Subcutaneous abdominal adipose tissue (tissue), 5 donors: ENCODE measurements around the gene SLC13A1.
"Not testable (repeated sequence)": the region's sequence is repeated elsewhere in the genome, so short reads cannot be mapped to it uniquely, and the experiment has no call there.

Experiments used
- H3K27ac ChIP-seq: one replicate; pipeline ENCODE4 v1.7.0; 2013; ENCODE audit warnings: low read depth, mild to moderate bottlenecking, inconsistent platforms, low read length, moderate library complexity
- H3K27me3 ChIP-seq, 5 donors: one replicate each; pipeline ENCODE4 v1.7.0; 2013; ENCODE audit warnings: low read length in 5 of 5, inconsistent platforms in 1 of 5; ENCODE audit not compliant: control insufficient read depth in 5 of 5, insufficient read depth in 4 of 5
- H3K36me3 ChIP-seq, 5 donors: one replicate each; pipeline ENCODE4 v1.7.0; 2013; ENCODE audit warnings: low read length in 5 of 5; ENCODE audit not compliant: control insufficient read depth in 5 of 5, insufficient read depth in 5 of 5
- H3K4me1 ChIP-seq, 5 donors: one replicate each; pipeline ENCODE4 v1.7.0; 2013; ENCODE audit warnings: low read length in 5 of 5, mild to moderate bottlenecking in 3 of 5, moderate library complexity in 1 of 5; ENCODE audit not compliant: control insufficient read depth in 5 of 5, insufficient read depth in 5 of 5
- H3K4me3 ChIP-seq, 5 donors: one replicate each; pipeline ENCODE4 v1.7.0; 2013; ENCODE audit warnings: low read length in 5 of 5, low read depth in 1 of 5
- H3K9ac ChIP-seq, 5 donors: one replicate each; pipeline ENCODE4 v1.7.0; 2013; ENCODE audit warnings: low read length in 5 of 5, mild to moderate bottlenecking in 4 of 5, moderate library complexity in 3 of 5
- H3K9me3 ChIP-seq, 5 donors: one replicate each; pipeline ENCODE4 v1.7.0; 2013; ENCODE audit warnings: low read length in 5 of 5; ENCODE audit not compliant: control insufficient read depth in 5 of 5
- donor health status: healthy.
- donor health status: healthy.
- donor health status: healthy.
- donor health status: healthy.
- donor health status: healthy.

The SLC13A1 gene

GRCh38 chr7:123112833-123113232, 86.9 kb downstream of the SLC13A1 start:
- Histone ChIP-seq H3K27me3 (no peaks in the 10 kb centered on the region), H3K4me3 (no peak overlapping the region), H3K9me3 (peaks cover 0 to 7% (median 3%) of the 10 kb centered on the region in 5 donors), H3K4me1 (no peaks in the 10 kb centered on the region), H3K36me3 (no peaks in the 10 kb centered on the region), H3K27ac (no peak overlapping the region), H3K9ac (no peak overlapping the region)

DNA sequence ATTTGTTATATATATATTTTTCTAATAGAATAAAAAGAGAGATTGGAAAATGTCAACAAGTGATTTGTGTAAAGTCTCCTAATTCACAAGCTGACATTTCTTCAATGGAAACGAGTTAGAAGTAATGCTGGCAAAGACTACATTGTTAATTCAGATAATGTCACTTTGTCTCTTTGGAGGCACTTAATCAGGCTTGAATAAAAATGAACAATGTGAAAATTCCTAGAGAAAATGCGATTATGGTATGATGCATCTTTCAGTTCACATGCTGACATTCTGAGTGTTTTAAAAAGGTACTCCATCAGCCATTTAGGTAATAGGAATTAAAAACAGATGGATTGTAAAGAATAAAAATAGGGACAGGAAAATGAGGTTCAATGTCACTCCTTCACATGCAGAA, 100.1 kb downstream of the SLC13A1 start:
- Histone ChIP-seq H3K27ac (no peak overlapping the region), H3K9me3 (peaks cover 0 to 2% (median 0%) of the 10 kb centered on the region in 5 donors), H3K9ac (no peak overlapping the region), H3K4me1 (no peaks in the 10 kb centered on the region), H3K4me3 (no peak overlapping the region), H3K36me3 (no peaks in the 10 kb centered on the region), H3K27me3 (no peaks in the 10 kb centered on the region)

DNA sequence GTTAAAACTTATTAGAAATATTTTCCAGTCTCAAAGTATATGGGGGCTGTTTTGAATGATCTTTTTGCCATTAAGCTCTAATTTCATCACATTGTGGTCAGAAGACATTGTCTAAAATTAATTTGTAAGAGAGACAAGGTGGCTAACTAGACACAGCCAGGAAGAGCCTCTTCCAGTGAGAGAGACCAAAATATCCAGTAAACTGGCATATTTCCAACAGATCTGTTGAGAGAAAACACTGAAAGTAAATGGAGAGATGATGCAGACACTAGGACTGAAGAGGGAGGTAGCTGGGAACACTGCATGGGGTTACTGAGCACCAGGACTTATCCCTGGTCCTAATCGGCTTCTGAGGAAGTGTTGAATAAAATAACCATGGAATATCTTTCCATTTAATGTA, 102.8 kb downstream of the SLC13A1 start:
- H3K9me3 ChIP-seq, result peaks cover 0 to 2% (median 0%) of the 10 kb centered on the region in 5 donors
- H3K27ac ChIP-seq, result no peak overlapping the region
- no peaks in the 10 kb centered on the region for H3K36me3 ChIP-seq

DNA sequence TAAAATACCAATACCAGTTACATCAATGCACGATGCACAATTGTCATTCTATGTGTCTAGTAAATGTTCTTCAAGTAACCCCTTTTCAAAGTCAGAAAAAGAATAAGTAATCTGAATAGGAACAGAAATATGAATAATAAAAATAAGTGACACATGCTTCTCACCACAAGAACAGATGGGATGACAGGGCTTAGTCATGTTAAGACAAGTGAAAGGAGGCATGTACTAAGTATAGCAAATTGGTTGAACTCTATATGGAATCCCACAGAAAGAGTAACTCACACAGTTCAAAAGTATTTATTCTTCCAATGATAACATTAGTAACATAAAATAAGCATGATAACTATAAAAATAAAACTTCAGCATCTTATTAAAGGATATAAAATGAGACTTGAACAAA, 103.3 kb downstream of the SLC13A1 start:
- Histone ChIP-seq H3K4me1 (no peaks in the 10 kb centered on the region), H3K27ac (no peak overlapping the region), H3K27me3 (no peaks in the 10 kb centered on the region), H3K9ac (no peak overlapping the region), H3K9me3 (peaks cover 0 to 2% (median 0%) of the 10 kb centered on the region in 5 donors), H3K36me3 (no peaks in the 10 kb centered on the region), H3K4me3 (no peak overlapping the region)

More for the DNA sequence above, 102.8 kb downstream of the SLC13A1 start:
- H3K9ac ChIP-seq, result no peak overlapping the region
- no peaks in the 10 kb centered on the region for H3K27me3 ChIP-seq
- H3K4me1 ChIP-seq, result no peaks in the 10 kb centered on the region
- no peak overlapping the region for H3K4me3 ChIP-seq

DNA sequence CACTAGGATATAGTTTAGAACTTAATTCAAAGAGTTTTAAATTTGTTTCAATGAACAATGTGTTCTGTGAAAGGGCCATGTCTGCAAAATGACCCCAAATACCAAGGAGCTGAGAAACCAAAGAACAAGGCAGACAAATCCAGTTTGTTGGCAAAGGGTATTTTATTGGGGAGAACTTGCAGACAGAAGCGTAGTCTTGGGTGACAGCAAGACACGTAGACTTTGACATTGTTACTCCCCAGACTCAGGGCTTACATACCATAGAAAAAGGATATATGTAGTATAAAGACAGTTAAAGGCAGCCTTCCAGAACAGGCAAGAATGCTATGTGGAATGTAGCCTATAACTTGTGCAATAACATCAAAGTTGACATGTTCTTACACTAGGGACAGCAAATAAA, 109.3 kb downstream of the SLC13A1 start:
- no peaks in the 10 kb centered on the region for H3K27me3 ChIP-seq

GRCh38 chr7:123086910-123087309, 112.9 kb downstream of the SLC13A1 start:
- H3K9ac ChIP-seq, H3K36me3 ChIP-seq, H3K27me3 ChIP-seq, H3K4me3 ChIP-seq, H3K9me3 ChIP-seq, H3K27ac ChIP-seq, H3K4me1 ChIP-seq: not testable (repeated sequence)

More for the DNA sequence above, 109.3 kb downstream of the SLC13A1 start:
- no peak overlapping the region for H3K27ac ChIP-seq
- H3K9ac ChIP-seq, result no peak overlapping the region
- no peaks in the 10 kb centered on the region for H3K36me3 ChIP-seq
- no peak overlapping the region for H3K4me3 ChIP-seq
- peaks cover 0 to 2% (median 0%) of the 10 kb centered on the region in 5 donors for H3K9me3 ChIP-seq
- H3K4me1 ChIP-seq, result no peaks in the 10 kb centered on the region

- H3K4me3 ChIP-seq, H3K36me3 ChIP-seq, H3K27ac ChIP-seq, H3K27me3 ChIP-seq, H3K9me3 ChIP-seq, H3K9ac ChIP-seq, H3K4me1 ChIP-seq: not testable (repeated sequence)
These were observed 114.9 kb downstream of the SLC13A1 start for GRCh38 chr7:123084861-123085260.

DNA sequence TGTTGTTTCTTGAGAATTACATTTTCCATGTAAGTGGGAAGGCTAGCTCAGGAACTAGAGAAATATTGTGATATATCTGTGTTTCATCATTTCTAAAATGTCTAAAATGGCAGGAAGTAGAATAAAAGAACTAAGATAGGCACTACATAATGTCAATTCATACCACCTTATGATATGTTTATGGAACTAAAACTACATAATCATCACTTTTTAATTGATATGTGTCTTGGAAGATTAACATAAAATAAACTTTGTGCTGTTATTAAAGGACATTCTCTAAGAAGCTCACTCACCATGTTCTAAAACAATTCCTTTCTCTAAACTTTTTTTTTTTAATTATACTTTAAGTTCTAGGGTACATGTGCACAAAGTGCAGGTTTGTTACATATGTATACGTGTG, 120.7 kb downstream of the SLC13A1 start:
- H3K27me3 ChIP-seq, result no peaks in the 10 kb centered on the region
- H3K36me3 ChIP-seq, result no peaks in the 10 kb centered on the region
- H3K4me3 ChIP-seq, result no peak overlapping the region
- H3K4me1 ChIP-seq, result no peaks in the 10 kb centered on the region
- H3K27ac ChIP-seq, result no peak overlapping the region
- no peaks in the 10 kb centered on the region for H3K9me3 ChIP-seq
- H3K9ac ChIP-seq, result no peak overlapping the region

GRCh38 chr7:123075838-123076467, 123.8 kb downstream of the SLC13A1 start:
- Histone ChIP-seq H3K9ac (no peak overlapping the region), H3K36me3 (no peaks in the 10 kb centered on the region), H3K4me3 (no peak overlapping the region), H3K27ac (no peak overlapping the region), H3K27me3 (no peaks in the 10 kb centered on the region), H3K4me1 (no peaks in the 10 kb centered on the region), H3K9me3 (no peaks in the 10 kb centered on the region)

DNA sequence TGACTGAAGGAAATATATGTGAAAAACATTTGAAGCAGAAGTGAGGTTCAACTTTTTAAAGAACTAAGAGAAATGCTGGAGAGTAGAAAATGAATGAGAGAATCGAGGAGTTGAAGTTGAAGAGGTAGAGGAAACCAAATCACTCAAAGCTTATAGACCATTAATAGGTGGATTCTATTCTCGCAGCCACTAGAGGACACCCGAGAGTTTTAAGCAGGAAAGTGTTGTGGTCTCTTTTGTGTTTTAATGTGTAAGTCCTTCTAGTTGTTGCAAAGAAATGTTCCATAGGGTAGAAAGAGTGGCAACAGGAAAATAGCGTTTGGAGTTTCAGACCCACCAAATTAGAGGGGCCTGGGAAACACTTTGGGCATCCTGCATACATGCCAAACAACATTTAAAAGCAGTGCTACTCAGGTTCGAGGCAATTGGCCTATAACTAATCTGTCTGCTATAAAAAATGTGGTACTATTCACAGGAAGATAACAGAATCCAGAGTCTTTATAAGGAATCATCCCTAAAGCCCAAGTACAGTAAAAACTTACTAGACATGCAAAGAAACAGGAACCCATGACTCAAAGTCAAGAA, 129.0 kb downstream of the SLC13A1 start:
- H3K27me3 ChIP-seq, result no peaks in the 10 kb centered on the region
- H3K36me3 ChIP-seq, result no peaks in the 10 kb centered on the region
- no peak overlapping the region for H3K27ac ChIP-seq
- H3K9me3 ChIP-seq, result peaks cover 0 to 3% (median 0%) of the 10 kb centered on the region in 5 donors
- H3K4me3 ChIP-seq, result no peak overlapping the region
- H3K4me1 ChIP-seq, result no peaks in the 10 kb centered on the region
- H3K9ac ChIP-seq, result no peak overlapping the region
